ENCODE results near the gene BCAT1. TPM values are rescaled to one million over a fixed set of nuclear protein-coding genes. Genes with fewer than 3 reads are reported as not detected.
A peak's percentile ranks its signal among the peaks of the same experiment; 100 is the strongest.

BCAT1 gene
- total RNA-seq, 1 experiment from 2014 or later = 106 TPM

GRCh38 chr12:24770821-24771220 is 178.1 kb downstream of the BCAT1 start:
- DNase-seq (ENCODE audit: low read depth) = no peak

- no peak for DNase-seq (ENCODE audit: low read depth)
Measured at GRCh38 chr12:24770334-24770733, 178.6 kb downstream of the BCAT1 start.

GRCh38 chr12:24769682-24770081 is 179.2 kb downstream of the BCAT1 start:
- no peak for DNase-seq (ENCODE audit: low read depth)

- DNase-seq (ENCODE audit: low read depth) = no peak
Measured at GRCh38 chr12:24768415-24768814, 180.5 kb downstream of the BCAT1 start.

GRCh38 chr12:24767016-24767415 is 181.9 kb downstream of the BCAT1 start:
- DNase-seq (ENCODE audit: low read depth) = no peak

- DNase-seq (ENCODE audit: low read depth) = no peak
Measured at GRCh38 chr12:24764712-24765111, 184.2 kb downstream of the BCAT1 start.

GRCh38 chr12:24760606-24761378 is 188.1 kb downstream of the BCAT1 start:
- no peak for DNase-seq (ENCODE audit: low read depth)

- DNase-seq (ENCODE audit: low read depth) = peak; percentile 66
Measured at GRCh38 chr12:24760162-24760561, 188.7 kb downstream of the BCAT1 start.

Other genes with a start within 250 kb of the BCAT1 start
- gene DNAI7, start 246.1 kb upstream of the BCAT1 start, total RNA-seq (2014; rRNA removed; shearing (Covaris generic)) = not detected in 2 replicates
- 6.5 and 7.6 TPM in 2 replicates for gene ETFRF1, start 246.1 kb upstream of the BCAT1 start, total RNA-seq (2014; rRNA removed; shearing (Covaris generic))